NCI-H1105 treated with DMSO at 0.1 percent for 48 hours (cell line): ENCODE measurements around the gene MFGE8.

Source experiments
- DNase-seq: peaks from one replicate; lab custom pipeline; 2025; lab: John Stamatoyannopoulos, UW

MFGE8 gene

DNA sequence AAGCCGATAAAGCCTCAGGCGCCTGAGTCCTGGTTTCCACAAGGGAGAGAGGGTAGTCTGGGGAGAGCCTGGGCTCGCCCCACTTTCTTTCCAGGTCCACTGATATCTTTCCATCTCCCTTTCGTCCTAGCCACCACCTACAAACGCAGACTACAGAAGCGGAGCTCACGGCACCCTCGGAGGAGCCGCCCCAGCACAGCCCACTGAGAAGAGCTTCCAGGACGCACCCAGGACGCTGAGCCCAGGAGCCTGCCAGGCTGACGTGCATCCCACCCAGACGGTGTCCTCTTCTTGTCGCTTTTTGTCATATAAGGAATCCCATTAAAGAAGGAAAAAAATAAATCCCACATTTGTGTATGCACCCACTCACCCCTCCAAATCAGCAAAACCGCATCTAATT is 38.9 kb downstream of the MFGE8 start:
- DNase-seq: no peak

DNA sequence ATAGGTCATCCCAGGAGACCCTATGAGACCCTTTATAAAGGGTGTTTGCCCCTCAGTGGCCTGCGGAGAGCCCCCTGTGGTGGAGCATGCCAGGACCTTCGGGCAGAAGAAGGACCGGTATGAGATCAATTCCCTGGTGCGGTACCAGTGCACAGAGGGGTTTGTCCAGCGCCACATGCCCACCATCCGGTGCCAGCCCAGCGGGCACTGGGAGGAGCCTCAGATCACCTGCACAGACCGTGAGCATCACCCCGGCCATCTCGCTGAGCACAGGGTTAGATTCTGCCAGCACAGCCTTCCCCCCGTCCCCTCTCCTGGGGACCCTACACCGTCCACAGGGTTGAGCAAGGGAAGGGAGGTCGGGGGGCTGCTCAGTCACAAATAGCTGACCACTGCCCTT is 39.4 kb downstream of the MFGE8 start:
- DNase-seq: no peak

DNA sequence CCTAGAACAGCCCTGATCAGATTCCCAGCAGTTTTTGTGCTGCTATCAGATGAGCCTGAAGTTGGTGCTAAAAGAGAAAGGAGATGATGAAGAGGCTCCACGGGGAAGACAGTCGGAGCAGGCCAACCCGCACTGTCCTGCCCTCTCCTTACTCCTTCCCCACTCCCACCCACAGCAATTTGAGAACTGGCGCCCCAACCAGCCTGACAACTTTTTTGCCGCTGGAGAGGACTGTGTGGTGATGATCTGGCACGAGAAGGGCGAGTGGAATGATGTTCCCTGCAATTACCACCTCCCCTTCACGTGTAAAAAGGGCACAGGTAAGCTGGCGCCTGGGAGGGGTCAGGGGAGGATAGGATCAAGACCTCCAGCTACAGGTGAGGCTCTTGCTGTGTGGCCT is 40.5 kb downstream of the MFGE8 start:
- DNase-seq: no peak

DNA sequence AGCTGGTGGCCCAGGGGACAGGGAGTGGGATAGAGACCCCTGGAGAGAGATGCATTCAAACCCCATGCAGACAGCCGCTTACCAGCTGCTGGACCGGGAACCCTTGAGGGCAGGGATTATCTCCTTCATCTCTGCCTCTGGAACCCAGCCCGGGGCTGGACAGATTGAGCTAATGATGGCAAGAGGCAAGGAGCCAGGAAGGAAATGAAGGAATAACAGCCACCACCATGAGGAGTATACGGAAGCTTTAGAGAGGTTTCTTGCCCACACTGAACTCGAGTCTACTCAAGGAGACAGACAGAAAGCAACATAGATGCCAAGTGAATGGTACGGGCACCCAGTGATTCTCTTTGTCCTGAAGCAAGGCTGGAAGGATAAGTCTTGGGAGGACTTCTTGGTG is 41.1 kb downstream of the MFGE8 start:
- no peak for DNase-seq

DNA sequence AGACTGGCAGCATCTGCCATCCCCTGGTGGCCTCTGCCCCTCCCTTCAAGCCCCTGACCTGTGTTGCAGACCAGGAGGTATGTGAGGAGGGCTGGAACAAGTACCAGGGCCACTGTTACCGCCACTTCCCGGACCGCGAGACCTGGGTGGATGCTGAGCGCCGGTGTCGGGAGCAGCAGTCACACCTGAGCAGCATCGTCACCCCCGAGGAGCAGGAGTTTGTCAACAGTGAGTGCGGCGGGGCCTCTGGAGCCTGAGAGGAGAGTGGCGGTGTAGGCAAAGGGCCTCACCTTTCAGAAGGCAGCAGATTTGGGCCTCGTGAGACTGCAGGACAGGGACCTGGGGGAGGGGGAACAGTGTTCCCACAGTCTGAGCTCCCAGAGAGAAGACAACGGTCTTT is 41.9 kb downstream of the MFGE8 start:
- DNase-seq: no peak

DNA sequence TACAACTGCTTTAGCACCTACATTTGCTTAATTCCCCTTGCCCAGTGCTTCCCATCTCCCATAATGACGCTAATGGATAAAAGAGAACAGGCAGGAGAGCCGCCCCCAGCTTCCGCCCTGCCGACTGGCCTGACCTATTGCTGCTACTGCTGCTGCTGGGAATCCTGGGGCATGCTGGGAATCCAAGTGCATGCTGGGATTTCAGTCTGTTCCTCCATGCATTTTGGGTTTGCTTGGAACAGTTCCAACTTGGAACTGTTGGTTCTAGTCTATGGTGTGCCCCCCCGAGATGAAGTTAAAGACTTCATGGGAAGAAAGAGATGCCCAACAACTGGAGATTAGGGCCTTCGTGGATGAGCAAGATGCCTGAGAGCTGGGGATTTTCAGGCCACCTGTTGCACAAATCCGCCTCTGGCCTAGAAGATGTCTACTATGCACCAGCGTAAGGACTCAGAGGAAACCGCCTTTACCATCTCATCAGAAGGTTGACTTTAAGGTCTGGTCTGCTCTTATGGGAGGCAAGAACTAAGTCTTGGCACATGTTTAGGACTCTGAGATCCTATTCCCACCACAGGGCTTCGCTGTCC is 46.8 kb downstream of the MFGE8 start:
- no peak for DNase-seq

DNA sequence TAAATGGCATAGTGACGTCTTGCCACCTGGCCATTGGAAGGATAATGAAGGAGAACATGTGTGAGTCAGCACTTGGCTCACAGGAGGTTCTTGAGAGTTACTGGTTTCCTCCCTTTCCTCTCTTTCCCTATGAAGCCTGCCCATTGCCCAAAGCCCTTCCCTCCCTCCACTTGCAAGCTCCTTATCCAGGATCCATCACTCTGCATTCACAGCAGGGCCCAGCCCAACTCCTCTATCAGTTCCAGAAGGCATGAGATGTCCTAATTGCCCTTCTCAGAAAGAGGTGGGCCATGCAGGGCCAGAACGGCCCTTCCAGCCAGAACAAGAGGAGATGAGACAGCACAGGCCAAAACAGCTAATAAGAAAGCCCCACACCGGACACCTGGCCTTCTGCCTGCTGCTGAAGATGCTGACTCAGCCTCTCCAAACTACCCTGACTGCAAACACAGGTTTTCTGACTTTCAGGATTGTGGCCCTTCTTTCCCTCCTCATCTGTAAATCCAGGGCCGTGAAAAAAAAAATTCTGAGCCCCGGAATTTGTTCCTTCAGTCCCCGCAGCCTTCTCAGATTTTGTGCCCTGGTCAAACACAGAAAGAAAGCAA is 47.6 kb downstream of the MFGE8 start:
- DNase-seq: no peak

DNA sequence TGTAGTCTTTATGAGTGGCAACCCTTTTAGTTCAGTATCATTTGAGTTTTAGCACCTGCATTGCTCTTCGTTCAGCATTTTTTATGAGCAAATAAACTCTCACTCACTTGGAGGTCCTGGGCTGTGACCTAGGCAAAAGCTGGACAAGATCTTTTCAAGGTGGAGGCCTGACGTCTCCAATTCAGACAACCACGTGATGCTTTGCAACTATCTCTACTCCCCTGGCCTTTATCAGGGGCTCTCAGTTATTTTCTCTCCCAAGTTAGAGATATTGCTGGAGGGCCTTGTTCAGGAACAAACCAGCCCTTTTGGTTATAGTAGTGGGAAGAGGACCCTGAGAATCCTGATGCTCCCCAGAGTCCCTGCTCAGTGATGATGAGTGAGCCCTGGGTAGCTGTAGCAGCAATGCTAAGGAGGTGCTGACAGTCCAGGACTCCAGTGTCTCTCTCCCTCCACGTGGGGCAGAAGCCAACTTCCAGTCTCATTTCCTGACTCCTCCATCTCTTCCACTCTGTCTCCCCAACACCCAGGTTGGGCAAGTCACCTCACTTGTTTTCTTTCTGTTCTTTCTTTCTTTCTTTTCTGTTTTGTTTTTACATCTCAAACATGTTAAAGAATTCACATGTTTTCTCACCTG is 48.2 kb downstream of the MFGE8 start:
- DNase-seq: no peak

DNA sequence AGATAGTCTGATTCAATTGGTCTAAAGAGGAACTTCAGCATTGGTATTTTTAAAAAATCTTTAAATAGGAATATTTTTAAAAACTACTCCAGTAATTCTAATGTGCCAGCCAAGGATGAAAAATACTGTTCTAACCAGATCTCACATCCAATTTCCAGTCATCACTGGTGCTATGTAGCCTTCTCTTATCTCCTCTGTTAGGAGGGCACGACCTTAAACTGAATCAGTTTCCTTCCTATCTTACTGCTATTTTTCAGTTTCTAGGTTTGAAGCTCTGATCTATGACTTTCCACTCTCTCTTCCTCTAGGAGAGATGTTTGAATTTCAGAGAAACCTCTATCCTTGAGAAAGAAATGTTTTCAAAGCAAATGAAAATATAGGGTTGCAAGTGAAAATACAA is 49.8 kb downstream of the MFGE8 start:
- DNase-seq: no peak

DNA sequence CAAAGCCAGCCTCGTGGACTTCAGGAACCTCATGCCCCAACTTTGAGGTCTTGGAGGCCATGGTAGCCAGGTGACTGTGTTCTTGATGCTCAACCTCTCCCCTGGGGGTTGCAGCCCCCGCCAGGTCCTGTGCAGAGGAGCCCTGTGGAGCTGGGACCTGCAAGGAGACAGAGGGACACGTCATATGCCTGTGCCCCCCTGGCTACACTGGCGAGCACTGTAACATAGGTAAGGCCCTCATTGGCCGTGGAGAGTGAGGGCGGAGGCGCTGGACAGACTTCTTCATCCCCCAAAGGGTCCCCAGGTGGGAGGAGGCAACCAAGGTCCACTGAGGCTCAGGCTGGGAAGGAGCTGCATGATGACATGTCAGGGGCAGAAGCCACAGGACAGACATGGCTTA is 53.0 kb downstream of the MFGE8 start:
- no peak for DNase-seq

DNA sequence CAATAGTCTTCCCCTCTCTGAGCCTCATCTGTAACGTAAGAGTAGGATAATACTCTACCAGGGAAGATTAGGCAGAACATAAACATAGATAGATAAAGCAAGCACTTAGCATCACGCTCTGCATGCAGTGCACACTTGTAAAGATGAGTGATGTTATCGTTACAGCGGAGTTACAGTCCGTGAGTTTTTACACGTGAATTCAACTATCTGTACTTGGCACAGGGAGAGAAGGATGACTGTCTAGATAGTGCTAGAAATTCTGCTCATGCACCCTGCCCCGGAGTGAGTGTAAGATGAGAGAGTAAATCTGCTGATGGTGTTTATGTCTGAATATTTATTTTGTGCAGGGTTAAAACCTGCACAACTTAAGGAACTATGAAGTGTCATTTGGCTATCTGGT is 53.6 kb downstream of the MFGE8 start:
- no peak for DNase-seq

DNA sequence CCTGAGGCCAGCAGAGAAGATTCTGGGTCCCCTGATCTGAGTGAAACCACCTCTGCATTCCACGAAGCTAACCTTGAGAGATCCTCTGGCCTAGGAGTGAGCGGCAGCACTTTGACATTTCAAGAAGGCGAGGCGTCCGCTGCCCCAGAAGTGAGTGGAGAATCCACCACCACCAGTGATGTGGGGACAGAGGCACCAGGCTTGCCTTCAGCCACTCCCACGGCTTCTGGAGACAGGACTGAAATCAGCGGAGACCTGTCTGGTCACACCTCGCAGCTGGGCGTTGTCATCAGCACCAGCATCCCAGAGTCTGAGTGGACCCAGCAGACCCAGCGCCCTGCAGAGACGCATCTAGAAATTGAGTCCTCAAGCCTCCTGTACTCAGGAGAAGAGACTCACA is 54.2 kb downstream of the MFGE8 start:
- no peak for DNase-seq

DNA sequence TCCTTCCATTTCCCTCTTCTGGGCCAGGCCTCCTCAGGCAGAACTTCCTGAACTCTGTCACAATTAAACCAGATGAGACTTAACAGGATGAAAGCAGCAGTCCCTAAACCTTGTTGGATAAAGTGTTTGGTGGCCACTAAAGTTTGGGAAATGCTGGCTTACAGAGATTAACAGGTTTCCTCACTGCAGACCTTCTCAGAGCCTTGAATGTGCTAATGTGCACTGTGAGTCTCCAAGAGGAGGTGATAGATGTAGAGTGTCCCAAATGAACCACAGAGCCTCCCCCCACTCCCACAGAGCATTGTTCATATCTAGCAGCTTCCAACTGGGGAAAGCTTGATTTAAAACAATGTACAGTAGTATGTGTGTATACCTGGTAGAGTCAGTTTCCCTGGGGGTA is 60.7 kb downstream of the MFGE8 start:
- no peak for DNase-seq

DNA sequence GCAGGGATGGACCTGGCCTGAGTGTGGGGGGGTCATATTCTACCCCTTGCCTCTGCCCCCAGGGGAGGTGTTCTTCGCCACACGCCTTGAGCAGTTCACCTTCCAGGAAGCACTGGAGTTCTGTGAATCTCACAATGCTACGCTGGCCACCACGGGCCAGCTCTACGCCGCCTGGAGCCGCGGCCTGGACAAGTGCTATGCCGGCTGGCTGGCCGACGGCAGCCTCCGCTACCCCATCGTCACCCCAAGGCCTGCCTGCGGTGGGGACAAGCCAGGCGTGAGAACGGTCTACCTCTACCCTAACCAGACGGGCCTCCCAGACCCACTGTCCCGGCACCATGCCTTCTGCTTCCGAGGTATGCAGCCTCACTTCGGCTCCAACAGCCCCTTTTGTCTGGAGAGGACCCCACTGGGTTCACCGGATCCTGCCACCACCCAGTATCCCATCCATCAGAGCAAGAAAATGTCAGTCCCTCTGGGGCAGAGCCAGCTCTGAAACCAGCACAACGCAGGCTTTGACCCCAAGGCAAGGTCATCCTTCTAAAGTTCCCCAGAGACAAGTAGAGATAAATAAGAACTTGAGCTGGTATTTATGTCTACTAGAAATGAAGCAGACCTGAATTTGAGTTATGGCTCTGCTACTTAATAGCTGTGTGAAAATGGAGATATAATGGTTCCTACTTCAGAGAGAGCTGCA is 63.7 kb downstream of the MFGE8 start:
- no peak for DNase-seq
